Measurements from ENCODE around the gene DEPDC1.

DEPDC1 gene

DNA sequence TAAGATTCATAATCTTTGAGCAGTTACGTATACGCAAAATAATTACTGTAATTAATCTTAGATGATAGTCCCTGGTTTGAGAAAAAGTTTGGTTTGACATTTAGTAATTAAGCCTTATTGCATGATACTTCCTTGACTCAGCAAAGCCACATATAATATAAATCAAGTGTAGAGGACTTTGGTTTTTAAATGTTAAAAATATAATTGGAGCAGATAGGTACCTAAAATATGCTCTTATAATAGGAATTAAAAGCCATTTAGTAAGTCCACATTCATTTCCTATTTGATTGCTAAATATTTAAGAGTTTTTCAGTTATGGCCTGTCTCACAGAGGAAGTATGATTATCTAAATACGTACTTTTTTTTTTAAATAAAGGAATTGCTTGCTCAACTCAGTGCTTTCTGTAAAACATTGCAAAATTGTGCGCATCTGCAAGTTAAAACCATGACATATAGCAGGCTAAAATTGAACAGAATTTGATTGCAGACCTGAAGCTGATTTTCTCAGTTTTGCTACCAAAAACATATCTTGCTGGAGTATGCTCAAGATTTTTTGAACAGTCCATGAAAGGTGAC, 67.6 kb downstream of the DEPDC1 start:
- ATAC-seq, result peak; percentile 92

DNA sequence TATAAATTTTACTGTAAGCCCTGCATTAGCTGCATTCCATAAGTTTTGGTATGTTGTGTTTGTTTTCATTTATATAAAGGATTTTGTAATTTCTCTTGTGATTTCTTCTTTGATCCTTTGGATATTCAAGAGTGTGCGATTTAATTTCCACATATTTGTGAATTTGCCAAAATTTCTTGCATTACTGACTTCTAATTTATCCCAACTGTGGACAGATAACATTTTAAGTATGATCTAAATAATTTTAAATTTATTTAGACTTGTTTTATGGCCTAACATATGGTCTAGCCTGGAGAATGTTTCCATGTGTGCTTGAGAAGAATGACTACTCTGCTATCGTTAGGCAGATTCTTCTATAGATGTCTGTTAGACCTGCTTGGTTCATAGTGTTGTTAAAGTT, 70.3 kb downstream of the DEPDC1 start:
- TF ChIP-seq, protein P1, sequence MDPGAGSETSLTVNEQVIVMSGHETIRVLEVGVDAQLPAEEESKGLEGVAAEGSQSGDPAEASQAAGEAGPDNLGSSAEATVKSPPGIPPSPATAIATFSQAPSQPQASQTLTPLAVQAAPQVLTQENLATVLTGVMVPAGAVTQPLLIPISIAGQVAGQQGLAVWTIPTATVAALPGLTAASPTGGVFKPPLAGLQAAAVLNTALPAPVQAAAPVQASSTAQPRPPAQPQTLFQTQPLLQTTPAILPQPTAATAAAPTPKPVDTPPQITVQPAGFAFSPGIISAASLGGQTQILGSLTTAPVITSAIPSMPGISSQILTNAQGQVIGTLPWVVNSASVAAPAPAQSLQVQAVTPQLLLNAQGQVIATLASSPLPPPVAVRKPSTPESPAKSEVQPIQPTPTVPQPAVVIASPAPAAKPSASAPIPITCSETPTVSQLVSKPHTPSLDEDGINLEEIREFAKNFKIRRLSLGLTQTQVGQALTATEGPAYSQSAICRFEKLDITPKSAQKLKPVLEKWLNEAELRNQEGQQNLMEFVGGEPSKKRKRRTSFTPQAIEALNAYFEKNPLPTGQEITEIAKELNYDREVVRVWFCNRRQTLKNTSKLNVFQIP (CRISPR knock-in tag; IDR thresholded peaks at IDR 0.05; ENCODE audit: borderline replicate concordance, low read depth), result 0 out of 2 replicates have a peak, but pooled peaks have one; percentile 88
- TF ChIP-seq ZNF70 (CRISPR knock-in tag; IDR thresholded peaks at IDR 0.05) (no peak), ISL1 (CRISPR knock-in tag; IDR thresholded peaks at IDR 0.05) (peak; percentile 97), PPARA (CRISPR knock-in tag; IDR thresholded peaks at IDR 0.05; ENCODE audit: borderline replicate concordance) (no peak), BACH2 (CRISPR knock-in tag; IDR thresholded peaks at IDR 0.05; ENCODE audit: borderline replicate concordance) (no peak), TOX (CRISPR knock-in tag; IDR thresholded peaks at IDR 0.05; ENCODE audit: borderline replicate concordance) (0 out of 2 replicates have a peak, but pooled peaks have one; percentile 57)
- peak; percentile 57 for ATAC-seq

More for the DNA sequence above, 67.6 kb downstream of the DEPDC1 start:
- peak; percentile 94 for TF ChIP-seq RARB (CRISPR knock-in tag; IDR thresholded peaks at IDR 0.05)
- peak; percentile 96 for TF ChIP-seq ZC3H10 (CRISPR knock-in tag; IDR thresholded peaks at IDR 0.05)
- TF ChIP-seq ZNF70 (CRISPR knock-in tag; IDR thresholded peaks at IDR 0.05), result no peak
- no peak for TF ChIP-seq ZFP3 (CRISPR knock-in tag; IDR thresholded peaks at IDR 0.05)
- TF ChIP-seq ISL1 (CRISPR knock-in tag; IDR thresholded peaks at IDR 0.05), result peak; percentile 95
- no peak for TF ChIP-seq CSDC2 (CRISPR knock-in tag; IDR thresholded peaks at IDR 0.05)
- TF ChIP-seq ZNF565 (CRISPR knock-in tag; conservative IDR thresholded peaks at IDR 0.05; ENCODE audit: low read depth), result no peak
- TF ChIP-seq, protein P2, sequence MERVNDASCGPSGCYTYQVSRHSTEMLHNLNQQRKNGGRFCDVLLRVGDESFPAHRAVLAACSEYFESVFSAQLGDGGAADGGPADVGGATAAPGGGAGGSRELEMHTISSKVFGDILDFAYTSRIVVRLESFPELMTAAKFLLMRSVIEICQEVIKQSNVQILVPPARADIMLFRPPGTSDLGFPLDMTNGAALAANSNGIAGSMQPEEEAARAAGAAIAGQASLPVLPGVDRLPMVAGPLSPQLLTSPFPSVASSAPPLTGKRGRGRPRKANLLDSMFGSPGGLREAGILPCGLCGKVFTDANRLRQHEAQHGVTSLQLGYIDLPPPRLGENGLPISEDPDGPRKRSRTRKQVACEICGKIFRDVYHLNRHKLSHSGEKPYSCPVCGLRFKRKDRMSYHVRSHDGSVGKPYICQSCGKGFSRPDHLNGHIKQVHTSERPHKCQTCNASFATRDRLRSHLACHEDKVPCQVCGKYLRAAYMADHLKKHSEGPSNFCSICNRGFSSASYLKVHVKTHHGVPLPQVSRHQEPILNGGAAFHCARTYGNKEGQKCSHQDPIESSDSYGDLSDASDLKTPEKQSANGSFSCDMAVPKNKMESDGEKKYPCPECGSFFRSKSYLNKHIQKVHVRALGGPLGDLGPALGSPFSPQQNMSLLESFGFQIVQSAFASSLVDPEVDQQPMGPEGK (CRISPR knock-in tag; IDR thresholded peaks at IDR 0.05; ENCODE audit: borderline replicate concordance), result no peak; the same call in 1 of the 2 replicates
- TF ChIP-seq, protein P1 (CRISPR knock-in tag; IDR thresholded peaks at IDR 0.05; ENCODE audit: borderline replicate concordance, low read depth), result peak; percentile 84; the same call in 1 of the 2 replicates
- peak; percentile 98 for TF ChIP-seq TOX (CRISPR knock-in tag; IDR thresholded peaks at IDR 0.05; ENCODE audit: borderline replicate concordance)
